ENCODE measurements around the gene TUBB4B.

TUBB4B gene

DNA sequence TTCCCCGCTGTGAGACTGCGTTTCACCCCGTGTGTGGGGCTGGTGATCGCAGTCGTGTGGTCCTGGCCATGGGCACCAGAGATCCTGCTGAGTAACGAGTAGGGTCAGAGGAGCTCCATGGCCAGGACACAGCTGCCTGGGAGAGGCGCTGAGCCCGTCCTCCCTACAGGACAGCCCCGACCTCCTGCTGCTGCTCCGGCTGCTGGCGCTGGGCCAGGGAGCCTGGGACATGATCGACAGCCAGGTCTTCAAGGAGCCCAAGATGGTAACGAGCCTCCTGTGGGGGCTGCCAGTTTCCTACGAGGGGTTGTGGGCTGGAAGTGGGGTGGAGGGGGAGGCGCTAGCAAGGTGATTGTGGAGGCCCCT is 25.1 kb downstream of the TUBB4B start:
- Histone ChIP-seq H3K4me3 (ENCODE audit: insufficient read depth, low read depth, low read length, poor library complexity, severe bottlenecking) (no peak overlapping the region), H3K4me1 (ENCODE audit: control insufficient read depth, insufficient read depth, low read length, poor library complexity, severe bottlenecking) (no peaks in the 10 kb centered on the region), H3K27me3 (replicated peaks; ENCODE audit: control insufficient read depth, insufficient read depth, low read length, poor library complexity, severe bottlenecking) (no peaks in the 10 kb centered on the region), H3K36me3 (ENCODE audit: control insufficient read depth, insufficient read depth, low read length) (peaks cover 49% of the 10 kb centered on the region), H3K27ac (ENCODE audit: insufficient read depth, low read length, poor library complexity, severe bottlenecking) (no peak overlapping the region), H3K9me3 (ENCODE audit: control insufficient read depth, low read length) (no peaks in the 10 kb centered on the region)
- DNase-seq, result no peak

DNA sequence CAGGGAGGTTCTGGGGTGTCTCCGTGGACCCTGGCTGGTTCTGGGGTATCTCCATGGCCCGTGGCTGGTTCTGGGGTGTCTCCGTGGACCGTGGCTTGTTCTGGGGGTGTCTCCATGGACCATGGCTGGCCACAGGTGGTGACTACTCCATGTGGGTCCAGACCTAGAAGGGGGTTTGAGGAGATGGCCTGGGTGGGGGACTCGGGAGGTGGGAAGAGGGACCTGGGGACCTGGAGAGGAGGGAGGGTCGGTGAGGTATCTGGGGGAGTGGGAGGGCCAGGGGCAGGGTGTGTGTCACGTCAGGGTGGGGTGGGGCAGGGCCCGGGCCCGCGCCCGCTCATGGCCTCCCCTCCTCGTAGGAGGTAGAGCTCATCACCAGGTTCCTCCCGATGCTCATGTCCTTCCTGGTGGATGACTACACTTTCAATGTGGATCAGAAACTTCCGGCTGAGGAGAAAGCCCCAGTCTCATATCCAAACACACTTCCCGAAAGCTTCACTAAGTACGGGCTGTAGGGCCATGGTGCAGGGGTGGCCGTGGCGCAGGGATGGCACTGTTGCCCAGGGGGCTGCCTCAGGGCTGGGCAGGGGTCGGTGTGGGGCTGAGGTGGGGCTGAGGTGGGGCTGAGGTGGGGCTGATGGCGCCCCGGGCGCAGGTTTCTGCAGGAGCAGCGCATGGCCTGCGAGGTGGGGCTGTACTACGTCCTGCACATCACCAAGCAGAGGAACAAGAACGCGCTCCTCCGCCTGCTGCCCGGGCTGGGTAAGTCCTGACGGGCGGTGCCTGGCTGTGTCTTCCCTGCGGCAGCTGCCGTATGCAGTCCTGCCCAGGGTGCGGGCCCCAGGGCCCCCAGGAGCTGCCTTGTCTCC is 25.7 kb downstream of the TUBB4B start:
- Histone ChIP-seq H3K27ac (ENCODE audit: insufficient read depth, low read length, poor library complexity, severe bottlenecking) (no peak overlapping the region), H3K36me3 (ENCODE audit: control insufficient read depth, insufficient read depth, low read length) (peaks cover 49% of the 10 kb centered on the region), H3K27me3 (replicated peaks; ENCODE audit: control insufficient read depth, insufficient read depth, low read length, poor library complexity, severe bottlenecking) (no peaks in the 10 kb centered on the region), H3K9me3 (ENCODE audit: control insufficient read depth, low read length) (no peaks in the 10 kb centered on the region), H3K4me1 (ENCODE audit: control insufficient read depth, insufficient read depth, low read length, poor library complexity, severe bottlenecking) (peaks cover 5% of the 10 kb centered on the region), H3K4me3 (ENCODE audit: insufficient read depth, low read depth, low read length, poor library complexity, severe bottlenecking) (no peak overlapping the region)
- DNase-seq, result no peak

DNA sequence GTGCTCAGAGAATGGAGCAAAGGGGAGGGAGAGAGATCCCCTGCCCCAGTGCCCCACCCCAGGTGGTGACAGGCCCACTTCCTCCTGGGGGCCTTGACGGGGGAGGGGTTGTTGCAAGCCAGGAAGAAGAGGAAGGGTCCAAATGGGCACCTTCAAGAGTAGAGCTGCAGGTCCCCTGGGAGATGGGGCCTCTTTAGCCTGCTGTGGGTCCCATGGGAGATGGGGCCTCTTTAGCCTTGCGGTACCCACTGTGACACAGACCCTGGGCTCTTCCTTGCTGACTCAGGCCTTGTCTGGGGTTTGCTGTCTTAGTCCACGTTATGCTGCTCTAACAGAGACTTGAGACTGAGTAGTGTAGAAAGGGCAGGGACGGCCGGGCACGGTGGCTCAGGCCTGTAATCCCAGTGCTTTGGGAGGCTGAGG is 26.9 kb downstream of the TUBB4B start:
- Histone ChIP-seq H3K4me3 (ENCODE audit: insufficient read depth, low read depth, low read length, poor library complexity, severe bottlenecking) (no peak overlapping the region), H3K4me1 (ENCODE audit: control insufficient read depth, insufficient read depth, low read length, poor library complexity, severe bottlenecking) (peaks cover 5% of the 10 kb centered on the region), H3K27me3 (replicated peaks; ENCODE audit: control insufficient read depth, insufficient read depth, low read length, poor library complexity, severe bottlenecking) (no peaks in the 10 kb centered on the region), H3K36me3 (ENCODE audit: control insufficient read depth, insufficient read depth, low read length) (peaks cover 60% of the 10 kb centered on the region), H3K9me3 (ENCODE audit: control insufficient read depth, low read length) (no peaks in the 10 kb centered on the region), H3K27ac (ENCODE audit: insufficient read depth, low read length, poor library complexity, severe bottlenecking) (no peak overlapping the region)
- no peak for DNase-seq

DNA sequence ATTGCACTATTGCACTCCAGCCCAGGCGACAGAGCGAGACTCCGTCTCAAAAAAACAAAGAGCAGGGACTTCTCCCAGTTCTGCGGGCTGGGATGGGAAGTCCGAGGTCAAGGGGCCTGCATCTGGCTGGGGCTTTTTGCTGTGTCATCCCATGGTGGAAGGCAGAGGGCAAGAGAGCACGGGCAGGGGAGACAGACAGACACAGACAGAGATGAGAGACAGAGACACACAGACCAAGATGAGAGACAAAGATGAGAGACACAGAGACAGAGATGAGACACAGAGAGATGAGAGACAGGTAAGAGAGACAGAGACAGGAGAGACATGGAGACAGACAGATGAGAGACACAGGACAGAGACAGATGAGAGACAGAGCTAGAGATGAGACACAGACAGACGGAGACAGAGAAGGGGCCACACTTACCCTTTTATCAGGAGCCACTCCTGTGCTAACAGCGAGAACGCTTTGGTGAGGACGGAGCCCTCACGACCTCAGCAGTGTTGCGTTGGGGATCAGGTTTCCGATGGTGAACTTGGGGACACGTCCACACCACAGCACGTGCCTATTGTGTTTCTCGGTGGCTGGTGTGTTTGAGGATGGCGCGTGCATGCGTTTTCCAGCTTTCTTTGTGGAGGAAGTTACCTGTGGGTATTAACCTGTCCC is 27.6 kb downstream of the TUBB4B start:
- Histone ChIP-seq H3K36me3 (ENCODE audit: control insufficient read depth, insufficient read depth, low read length) (peaks cover 62% of the 10 kb centered on the region), H3K4me3 (ENCODE audit: insufficient read depth, low read depth, low read length, poor library complexity, severe bottlenecking) (no peak overlapping the region), H3K27me3 (replicated peaks; ENCODE audit: control insufficient read depth, insufficient read depth, low read length, poor library complexity, severe bottlenecking) (no peaks in the 10 kb centered on the region), H3K27ac (ENCODE audit: insufficient read depth, low read length, poor library complexity, severe bottlenecking) (no peak overlapping the region), H3K4me1 (ENCODE audit: control insufficient read depth, insufficient read depth, low read length, poor library complexity, severe bottlenecking) (peaks cover 5% of the 10 kb centered on the region), H3K9me3 (ENCODE audit: control insufficient read depth, low read length) (no peaks in the 10 kb centered on the region)
- DNase-seq, result no peak

DNA sequence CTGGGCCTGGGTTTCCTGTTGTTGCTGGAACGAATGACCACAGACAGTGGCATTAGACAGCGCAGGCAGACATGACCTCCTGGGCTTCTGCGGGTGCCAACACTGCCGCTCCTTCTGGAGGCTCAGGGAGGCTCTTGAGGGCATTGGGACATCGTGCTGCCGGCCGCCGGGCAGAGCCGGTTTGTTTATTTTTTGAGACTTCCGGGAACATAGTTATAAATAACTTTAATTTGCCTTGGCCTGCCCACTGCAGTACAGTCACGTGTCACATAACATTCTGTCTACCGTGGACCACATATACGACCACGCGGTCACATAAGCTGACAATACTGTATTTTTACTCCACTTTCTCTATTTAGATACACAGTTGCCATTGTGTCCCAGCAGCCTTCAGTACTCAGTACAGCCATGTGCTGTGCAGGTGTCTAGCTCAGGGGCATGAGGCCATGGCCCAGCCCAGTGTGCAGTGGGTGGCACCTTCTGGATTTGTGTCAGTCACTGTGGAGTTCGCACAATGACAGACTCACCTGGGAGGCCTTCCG is 28.2 kb downstream of the TUBB4B start:
- peaks cover 55% of the 10 kb centered on the region for H3K36me3 ChIP-seq (ENCODE audit: control insufficient read depth, insufficient read depth, low read length)
- DNase-seq, result no peak
- H3K4me3 ChIP-seq (ENCODE audit: insufficient read depth, low read depth, low read length, poor library complexity, severe bottlenecking), result no peak overlapping the region
- no peak overlapping the region for H3K27ac ChIP-seq (ENCODE audit: insufficient read depth, low read length, poor library complexity, severe bottlenecking)
- H3K4me1 ChIP-seq (ENCODE audit: control insufficient read depth, insufficient read depth, low read length, poor library complexity, severe bottlenecking), result peaks cover 5% of the 10 kb centered on the region
- H3K27me3 ChIP-seq (replicated peaks; ENCODE audit: control insufficient read depth, insufficient read depth, low read length, poor library complexity, severe bottlenecking), result no peaks in the 10 kb centered on the region
- no peaks in the 10 kb centered on the region for H3K9me3 ChIP-seq (ENCODE audit: control insufficient read depth, low read length)

GRCh38 chr9:137270929-137271695 is 30.0 kb downstream of the TUBB4B start:
- Histone ChIP-seq H3K36me3 (ENCODE audit: control insufficient read depth, insufficient read depth, low read length) (peaks cover 43% of the 10 kb centered on the region), H3K27me3 (replicated peaks; ENCODE audit: control insufficient read depth, insufficient read depth, low read length, poor library complexity, severe bottlenecking) (no peaks in the 10 kb centered on the region), H3K4me1 (ENCODE audit: control insufficient read depth, insufficient read depth, low read length, poor library complexity, severe bottlenecking) (peaks cover 5% of the 10 kb centered on the region), H3K4me3 (ENCODE audit: insufficient read depth, low read depth, low read length, poor library complexity, severe bottlenecking) (no peak overlapping the region), H3K9me3 (ENCODE audit: control insufficient read depth, low read length) (no peaks in the 10 kb centered on the region), H3K27ac (ENCODE audit: insufficient read depth, low read length, poor library complexity, severe bottlenecking) (no peak overlapping the region)
- DNase-seq, result no peak

GRCh38 chr9:137271696-137272076 is 30.6 kb downstream of the TUBB4B start:
- Histone ChIP-seq H3K9me3 (ENCODE audit: control insufficient read depth, low read length) (no peaks in the 10 kb centered on the region), H3K27ac (ENCODE audit: insufficient read depth, low read length, poor library complexity, severe bottlenecking) (no peak overlapping the region), H3K4me1 (ENCODE audit: control insufficient read depth, insufficient read depth, low read length, poor library complexity, severe bottlenecking) (peaks cover 5% of the 10 kb centered on the region), H3K36me3 (ENCODE audit: control insufficient read depth, insufficient read depth, low read length) (peaks cover 37% of the 10 kb centered on the region), H3K27me3 (replicated peaks; ENCODE audit: control insufficient read depth, insufficient read depth, low read length, poor library complexity, severe bottlenecking) (no peaks in the 10 kb centered on the region), H3K4me3 (ENCODE audit: insufficient read depth, low read depth, low read length, poor library complexity, severe bottlenecking) (no peak overlapping the region)
- DNase-seq, result no peak

DNA sequence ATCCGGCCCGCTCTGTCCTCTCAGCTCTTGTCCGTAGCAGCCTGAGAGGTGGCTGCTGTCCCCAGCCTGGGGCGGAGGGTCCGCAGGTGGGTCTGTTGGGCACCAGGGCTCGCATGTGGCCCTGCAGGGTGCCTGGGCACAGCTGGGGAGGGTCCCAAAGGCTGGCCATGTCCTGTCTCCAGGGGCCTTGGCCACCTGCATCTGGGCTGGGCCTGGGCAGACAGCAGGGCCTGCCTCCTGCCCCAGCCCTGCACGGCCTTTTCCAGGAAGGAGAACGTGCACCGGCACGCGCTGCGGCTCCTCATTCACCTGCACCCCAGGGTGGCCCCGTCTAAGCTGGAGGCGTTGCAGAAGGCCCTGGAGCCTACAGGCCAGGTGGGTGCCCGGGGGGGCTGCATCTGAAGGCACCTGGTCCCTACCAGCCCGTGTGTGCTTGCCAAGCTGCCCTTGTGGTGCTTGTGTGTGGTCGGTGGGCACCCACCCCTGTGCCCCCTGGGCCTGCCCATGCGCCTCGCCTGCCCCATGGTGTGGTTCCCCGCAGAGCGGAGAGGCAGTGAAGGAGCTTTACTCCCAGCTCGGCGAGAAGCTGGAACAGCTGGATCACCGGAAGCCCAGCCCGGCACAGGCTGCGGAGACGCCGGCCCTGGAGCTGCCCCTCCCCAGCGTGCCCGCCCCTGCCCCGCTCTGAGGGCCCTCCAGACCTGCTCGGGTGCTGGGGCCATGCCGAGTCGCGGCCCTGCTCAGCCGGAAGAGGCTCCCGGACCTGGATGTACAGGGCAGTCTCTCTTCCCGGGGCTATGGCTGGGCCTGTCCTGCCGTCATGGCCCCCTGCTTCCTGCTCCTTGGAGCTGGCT is 31.4 kb downstream of the TUBB4B start:
- Histone ChIP-seq H3K4me1 (ENCODE audit: control insufficient read depth, insufficient read depth, low read length, poor library complexity, severe bottlenecking) (peaks cover 9% of the 10 kb centered on the region), H3K4me3 (ENCODE audit: insufficient read depth, low read depth, low read length, poor library complexity, severe bottlenecking) (no peak overlapping the region), H3K27ac (ENCODE audit: insufficient read depth, low read length, poor library complexity, severe bottlenecking) (no peak overlapping the region)

DNA sequence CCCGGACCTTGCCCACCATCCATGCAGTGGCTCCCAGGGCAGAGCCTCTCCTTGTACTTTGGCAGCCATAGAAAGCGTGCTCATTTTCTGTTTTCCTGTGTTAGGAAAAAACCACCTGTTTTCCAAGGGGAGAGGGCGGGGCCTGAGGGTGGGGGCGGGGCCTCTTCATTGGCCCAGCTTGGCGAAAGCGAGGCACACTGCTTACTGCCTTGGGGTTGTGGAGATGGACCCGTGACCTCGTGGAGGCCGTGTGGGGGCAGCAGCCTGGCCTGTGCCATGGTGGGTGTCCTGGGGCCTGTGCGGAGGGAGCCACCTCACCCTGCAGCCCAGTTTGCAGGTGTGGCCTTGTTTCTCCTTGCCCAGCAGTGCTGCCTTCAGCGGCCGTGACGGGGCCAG is 32.0 kb downstream of the TUBB4B start:
- peaks cover 16% of the 10 kb centered on the region for H3K4me1 ChIP-seq (ENCODE audit: control insufficient read depth, insufficient read depth, low read length, poor library complexity, severe bottlenecking)
- H3K9me3 ChIP-seq (ENCODE audit: control insufficient read depth, low read length), result no peaks in the 10 kb centered on the region
- peaks cover 28% of the 10 kb centered on the region for H3K36me3 ChIP-seq (ENCODE audit: control insufficient read depth, insufficient read depth, low read length)
- H3K27me3 ChIP-seq (replicated peaks; ENCODE audit: control insufficient read depth, insufficient read depth, low read length, poor library complexity, severe bottlenecking), result no peaks in the 10 kb centered on the region
- H3K27ac ChIP-seq (ENCODE audit: insufficient read depth, low read length, poor library complexity, severe bottlenecking), result no peak overlapping the region
- no peak overlapping the region for H3K4me3 ChIP-seq (ENCODE audit: insufficient read depth, low read depth, low read length, poor library complexity, severe bottlenecking)
- no peak for DNase-seq

More for the DNA sequence above, 31.4 kb downstream of the TUBB4B start:
- H3K27me3 ChIP-seq (replicated peaks; ENCODE audit: control insufficient read depth, insufficient read depth, low read length, poor library complexity, severe bottlenecking), result no peaks in the 10 kb centered on the region
- peaks cover 31% of the 10 kb centered on the region for H3K36me3 ChIP-seq (ENCODE audit: control insufficient read depth, insufficient read depth, low read length)
- no peak for DNase-seq
- H3K9me3 ChIP-seq (ENCODE audit: control insufficient read depth, low read length), result no peaks in the 10 kb centered on the region

Measured in effector memory CD4-positive, alpha-beta T cell (primary cell).